SH-SY5Y (cell line): ENCODE measurements around the gene ASRGL1.

ENCODE experiments used
- GATA2 ChIP-seq: IDR thresholded peaks from 2 replicates; pipeline ENCODE4 v1.6.1; 2011; ENCODE audit warnings: mild to moderate bottlenecking, low read depth, low read length
- GATA3 ChIP-seq: IDR thresholded peaks from 2 replicates; pipeline ENCODE4 v1.6.1; 2011; ENCODE audit warnings: low read depth, mild to moderate bottlenecking, low read length, moderate library complexity

GRCh38 chr11:62359475-62359874 is 22.2 kb downstream of the ASRGL1 start:
- TF ChIP-seq GATA2 (no peak), GATA3 (no peak)
